ENCODE results near the gene THBD. TPM values are rescaled to one million over a fixed set of nuclear protein-coding genes. Genes with fewer than 3 reads are reported as not detected.

THBD gene
- total RNA-seq, 1 donor = 0.36 TPM

GRCh38 chr20:23035731-23036130, 13.7 kb downstream of the THBD start:
- Histone ChIP-seq H3K4me1 (ENCODE audit: insufficient read depth, low read length) (no peaks in the 10 kb centered on the region), H4K20me1 (ENCODE audit: insufficient read depth, low read length) (no peaks in the 10 kb centered on the region)
- TF ChIP-seq, protein P1, sequence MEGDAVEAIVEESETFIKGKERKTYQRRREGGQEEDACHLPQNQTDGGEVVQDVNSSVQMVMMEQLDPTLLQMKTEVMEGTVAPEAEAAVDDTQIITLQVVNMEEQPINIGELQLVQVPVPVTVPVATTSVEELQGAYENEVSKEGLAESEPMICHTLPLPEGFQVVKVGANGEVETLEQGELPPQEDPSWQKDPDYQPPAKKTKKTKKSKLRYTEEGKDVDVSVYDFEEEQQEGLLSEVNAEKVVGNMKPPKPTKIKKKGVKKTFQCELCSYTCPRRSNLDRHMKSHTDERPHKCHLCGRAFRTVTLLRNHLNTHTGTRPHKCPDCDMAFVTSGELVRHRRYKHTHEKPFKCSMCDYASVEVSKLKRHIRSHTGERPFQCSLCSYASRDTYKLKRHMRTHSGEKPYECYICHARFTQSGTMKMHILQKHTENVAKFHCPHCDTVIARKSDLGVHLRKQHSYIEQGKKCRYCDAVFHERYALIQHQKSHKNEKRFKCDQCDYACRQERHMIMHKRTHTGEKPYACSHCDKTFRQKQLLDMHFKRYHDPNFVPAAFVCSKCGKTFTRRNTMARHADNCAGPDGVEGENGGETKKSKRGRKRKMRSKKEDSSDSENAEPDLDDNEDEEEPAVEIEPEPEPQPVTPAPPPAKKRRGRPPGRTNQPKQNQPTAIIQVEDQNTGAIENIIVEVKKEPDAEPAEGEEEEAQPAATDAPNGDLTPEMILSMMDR (IDR thresholded peaks at IDR 0.05; ENCODE audit: extremely low read depth, low read depth, low read length) = no peak

GRCh38 chr20:23034721-23035671, 14.5 kb downstream of the THBD start, which contains the start of gene SSTR4:
Gene SSTR4, plus strand, starts transcription at chr20:23035312. Its CDS starts 172 bp downstream, at chr20:23035484.
- H2AFZ ChIP-seq (ENCODE audit: low read length) = no peak within 1 kb of the TSS
- no peak for DNase-seq (ENCODE audit: insufficient read length, low spot score, missing footprints)
- TF ChIP-seq, protein P1 (IDR thresholded peaks at IDR 0.05; ENCODE audit: extremely low read depth, low read depth, low read length) = no peak
- H3K27ac ChIP-seq (ENCODE audit: low read depth, low read length) = no peak within 1 kb of the TSS
- H3K36me3 ChIP-seq (ENCODE audit: insufficient read depth, low read length) = no peaks in the 10 kb centered on the region
- H3K4me3 ChIP-seq (ENCODE audit: insufficient read depth, low read length) = no peak within 1 kb of the TSS
- H3K4me2 ChIP-seq (ENCODE audit: insufficient read depth, low read length) = no peak within 1 kb of the TSS
- H3K4me1 ChIP-seq (ENCODE audit: insufficient read depth, low read length) = no peaks in the 10 kb centered on the region
- H4K20me1 ChIP-seq (ENCODE audit: insufficient read depth, low read length) = no peaks in the 10 kb centered on the region
- H3K9me3 ChIP-seq (ENCODE audit: low read depth, low read length) = no peaks in the 10 kb centered on the region
- peaks cover 36% of the 10 kb centered on the region for H3K27me3 ChIP-seq (ENCODE audit: insufficient read depth, low read length)
- H3K79me2 ChIP-seq (ENCODE audit: insufficient read depth, low read length) = no peaks in the 10 kb centered on the region

More at GRCh38 chr20:23035731-23036130, 13.7 kb downstream of the THBD start:
- H3K9me3 ChIP-seq (ENCODE audit: low read depth, low read length) = no peaks in the 10 kb centered on the region
- H3K4me2 ChIP-seq (ENCODE audit: insufficient read depth, low read length) = no peak overlapping the region
- peaks cover 43% of the 10 kb centered on the region for H3K27me3 ChIP-seq (ENCODE audit: insufficient read depth, low read length)
- H2AFZ ChIP-seq (ENCODE audit: low read length) = no peak overlapping the region
- H3K79me2 ChIP-seq (ENCODE audit: insufficient read depth, low read length) = no peaks in the 10 kb centered on the region
- no peak for DNase-seq (ENCODE audit: insufficient read length, low spot score, missing footprints)
- no peaks in the 10 kb centered on the region for H3K36me3 ChIP-seq (ENCODE audit: insufficient read depth, low read length)
- H3K27ac ChIP-seq (ENCODE audit: low read depth, low read length) = no peak overlapping the region
- H3K4me3 ChIP-seq (ENCODE audit: insufficient read depth, low read length) = no peak overlapping the region

GRCh38 chr20:23033918-23034317, 15.6 kb downstream of the THBD start:
- Histone ChIP-seq H4K20me1 (ENCODE audit: insufficient read depth, low read length) (no peaks in the 10 kb centered on the region), H3K4me3 (ENCODE audit: insufficient read depth, low read length) (no peak overlapping the region), H3K79me2 (ENCODE audit: insufficient read depth, low read length) (no peaks in the 10 kb centered on the region), H3K27ac (ENCODE audit: low read depth, low read length) (no peak overlapping the region), H2AFZ (ENCODE audit: low read length) (no peak overlapping the region), H3K4me1 (ENCODE audit: insufficient read depth, low read length) (no peaks in the 10 kb centered on the region), H3K27me3 (ENCODE audit: insufficient read depth, low read length) (peaks cover 27% of the 10 kb centered on the region), H3K36me3 (ENCODE audit: insufficient read depth, low read length) (no peaks in the 10 kb centered on the region), H3K9me3 (ENCODE audit: low read depth, low read length) (no peaks in the 10 kb centered on the region), H3K4me2 (ENCODE audit: insufficient read depth, low read length) (no peak overlapping the region)
- DNase-seq (ENCODE audit: insufficient read length, low spot score, missing footprints) = no peak
- TF ChIP-seq, protein P1 (IDR thresholded peaks at IDR 0.05; ENCODE audit: extremely low read depth, low read depth, low read length) = no peak

- Histone ChIP-seq H3K36me3 (ENCODE audit: insufficient read depth, low read length) (no peaks in the 10 kb centered on the region), H3K79me2 (ENCODE audit: insufficient read depth, low read length) (no peaks in the 10 kb centered on the region), H2AFZ (ENCODE audit: low read length) (no peak overlapping the region), H3K27me3 (ENCODE audit: insufficient read depth, low read length) (peaks cover 24% of the 10 kb centered on the region), H4K20me1 (ENCODE audit: insufficient read depth, low read length) (no peaks in the 10 kb centered on the region), H3K4me3 (ENCODE audit: insufficient read depth, low read length) (no peak overlapping the region), H3K27ac (ENCODE audit: low read depth, low read length) (no peak overlapping the region), H3K4me2 (ENCODE audit: insufficient read depth, low read length) (no peak overlapping the region), H3K9me3 (ENCODE audit: low read depth, low read length) (no peaks in the 10 kb centered on the region), H3K4me1 (ENCODE audit: insufficient read depth, low read length) (no peaks in the 10 kb centered on the region)
- TF ChIP-seq, protein P1 (IDR thresholded peaks at IDR 0.05; ENCODE audit: extremely low read depth, low read depth, low read length) = no peak
- DNase-seq (ENCODE audit: insufficient read length, low spot score, missing footprints) = no peak
Measured at GRCh38 chr20:23032750-23033078, 16.8 kb downstream of the THBD start.
